MM.1S (cell line): ENCODE results near the gene COP1.

Experiments
- DNase-seq: peaks from one replicate; pipeline ENCODE4 v3.0.0-alpha.2; 2015
- H2AFZ ChIP-seq: fragments of 300-600 bp; sonication (generic); 2 replicates; pipeline ENCODE4 v1.6.0; 2016; ENCODE audit warnings: antibody characterized with exemption, low read length
- H3F3A ChIP-seq: fragments of 300-600 bp; sonication (generic); 2 replicates; pipeline ENCODE4 v1.6.1; 2016; ENCODE audit warnings: mild to moderate bottlenecking, antibody characterized with exemption, low read length, moderate library complexity, mixed read lengths; ENCODE audit not compliant: insufficient read depth
- H3K27ac ChIP-seq: fragments of 300-600 bp; sonication (generic); 2 replicates; pipeline ENCODE4 v1.5.1; 2016; ENCODE audit warnings: mild to moderate bottlenecking, low read length
- H3K27me3 ChIP-seq: fragments of 300-600 bp; sonication (generic); replicated peaks from 2 replicates; pipeline ENCODE4 v1.6.0; 2016; ENCODE audit warnings: low read length; ENCODE audit not compliant: insufficient read depth
- H3K36me3 ChIP-seq: fragments of 300-600 bp; sonication (generic); replicated peaks from 2 replicates; pipeline ENCODE4 v1.6.1; 2016; ENCODE audit warnings: mild to moderate bottlenecking, low read length, mixed read lengths; ENCODE audit not compliant: insufficient read depth
- H3K4me1 ChIP-seq: fragments of 300-600 bp; sonication (generic); 2 replicates; pipeline ENCODE4 v1.6.1; 2016; ENCODE audit warnings: low read length, mixed read lengths
- H3K4me2 ChIP-seq: fragments of 300-600 bp; sonication (generic); 2 replicates; pipeline ENCODE4 v1.6.0; 2016; ENCODE audit warnings: low read depth, low read length
- H3K4me3 ChIP-seq: fragments of 300-600 bp; sonication (generic); 2 replicates; pipeline ENCODE4 v1.5.1; 2016; ENCODE audit warnings: low read length, mixed read lengths
- H3K79me2 ChIP-seq: fragments of 300-600 bp; sonication (generic); 2 replicates; pipeline ENCODE4 v1.6.1; 2016; ENCODE audit warnings: mixed run types, low read length, mixed read lengths
- H3K9ac ChIP-seq: fragments of 300-600 bp; sonication (generic); 2 replicates; pipeline ENCODE4 v1.6.1; 2016; ENCODE audit warnings: low read length, mixed read lengths
- H3K9me2 ChIP-seq: fragments of 300-600 bp; sonication (generic); replicated peaks from 2 replicates; pipeline ENCODE4 v1.6.1; 2016; ENCODE audit warnings: mild to moderate bottlenecking, low read length, mixed read lengths; ENCODE audit not compliant: insufficient read depth
- H3K9me3 ChIP-seq: fragments of 300-600 bp; sonication (generic); replicated peaks from 2 replicates; pipeline ENCODE4 v1.6.1; 2016; ENCODE audit warnings: mild to moderate bottlenecking, low read length, mixed read lengths; ENCODE audit not compliant: insufficient read depth
- H4K20me1 ChIP-seq: fragments of 300-600 bp; sonication (generic); 2 replicates; pipeline ENCODE4 v1.6.1; 2016; ENCODE audit warnings: mild to moderate bottlenecking, low read length, moderate library complexity, mixed read lengths; ENCODE audit not compliant: insufficient read depth
- CTCF ChIP-seq: fragments of 300-600 bp; sonication (generic); IDR thresholded peaks from 2 replicates; pipeline ENCODE4 v1.5.1; 2016; ENCODE audit warnings: antibody characterized with exemption, low read length, mixed read lengths
- EZH2 ChIP-seq: fragments of 300-600 bp; sonication (generic); optimal IDR thresholded peaks from 2 replicates; pipeline ENCODE3; 2017; ENCODE audit warnings: low read depth, mild to moderate bottlenecking, antibody characterized with exemption, low read length, mixed read lengths
- EZH2phosphoT487 ChIP-seq: fragments of 300-600 bp; sonication (generic); IDR thresholded peaks from 2 replicates; pipeline ENCODE4 v1.6.1; 2018; ENCODE audit warnings: antibody characterized with exemption, low read length

Gene COP1

GRCh38 chr1:176033881-176034280 is 173.2 kb downstream of the COP1 start:
- Histone ChIP-seq H3K27ac (no peak overlapping the region), H3K4me1 (no peaks in the 10 kb centered on the region), H3K9ac (no peak overlapping the region), H2AFZ (no peak overlapping the region), H3F3A (no peaks in the 10 kb centered on the region), H3K27me3 (no peaks in the 10 kb centered on the region), H3K79me2 (no peaks in the 10 kb centered on the region), H3K4me3 (no peak overlapping the region), H4K20me1 (no peaks in the 10 kb centered on the region), H3K9me2 (no peaks in the 10 kb centered on the region), H3K36me3 (no peaks in the 10 kb centered on the region), H3K4me2 (no peak overlapping the region), H3K9me3 (no peaks in the 10 kb centered on the region)
- no peak for DNase-seq
- TF ChIP-seq EZH2phosphoT487 (no peak), CTCF (no peak), EZH2 (no peak)

DNA sequence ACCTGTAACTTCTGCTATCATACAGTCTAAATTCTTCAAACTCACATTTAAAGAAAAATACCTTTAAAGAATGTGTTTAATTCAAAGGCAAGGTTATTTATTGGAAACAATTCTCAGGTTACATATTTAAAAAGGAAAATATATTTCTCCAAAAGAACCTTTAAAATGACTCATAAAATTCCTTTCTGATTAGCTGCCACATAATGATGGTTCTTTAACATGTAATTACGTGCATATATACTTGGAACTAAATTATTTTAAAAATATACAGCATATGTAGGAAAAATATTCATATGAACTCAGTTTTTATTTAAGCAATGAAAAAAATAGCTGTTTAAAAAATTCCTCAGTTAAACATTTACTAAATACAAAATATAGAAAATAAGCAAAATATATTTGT is 173.6 kb downstream of the COP1 start:
- H3K4me3 ChIP-seq = no peak overlapping the region
- H3K27me3 ChIP-seq = no peaks in the 10 kb centered on the region
- H3K9me3 ChIP-seq = no peaks in the 10 kb centered on the region
- no peak for TF ChIP-seq CTCF
- no peak for TF ChIP-seq EZH2phosphoT487
- TF ChIP-seq EZH2 = no peak
- H3K4me1 ChIP-seq = no peaks in the 10 kb centered on the region
- H3K36me3 ChIP-seq = no peaks in the 10 kb centered on the region
- H3K9me2 ChIP-seq = no peaks in the 10 kb centered on the region
- no peak overlapping the region for H3K4me2 ChIP-seq
- no peaks in the 10 kb centered on the region for H3F3A ChIP-seq
- H3K79me2 ChIP-seq = no peaks in the 10 kb centered on the region
- H4K20me1 ChIP-seq = no peaks in the 10 kb centered on the region
- DNase-seq = no peak
- H3K27ac ChIP-seq = no peak overlapping the region
- H3K9ac ChIP-seq = no peak overlapping the region
- no peak overlapping the region for H2AFZ ChIP-seq

GRCh38 chr1:176032040-176032645 is 174.9 kb downstream of the COP1 start:
- Histone ChIP-seq H3K27ac (no peak overlapping the region), H2AFZ (no peak overlapping the region), H4K20me1 (no peaks in the 10 kb centered on the region), H3K9ac (no peak overlapping the region), H3K9me2 (no peaks in the 10 kb centered on the region), H3K27me3 (no peaks in the 10 kb centered on the region), H3K4me3 (no peak overlapping the region), H3K36me3 (no peaks in the 10 kb centered on the region), H3K4me2 (no peak overlapping the region), H3K9me3 (no peaks in the 10 kb centered on the region), H3K4me1 (no peaks in the 10 kb centered on the region), H3K79me2 (no peaks in the 10 kb centered on the region), H3F3A (no peaks in the 10 kb centered on the region)
- no peak for DNase-seq
- TF ChIP-seq EZH2 (no peak), CTCF (no peak), EZH2phosphoT487 (no peak)
